ENCODE data around the gene GPC3. TPM values are rescaled to one million over a fixed set of nuclear protein-coding genes. Genes with fewer than 3 reads are reported as not detected.

GPC3 gene
- total and polyA plus RNA-seq, 2 donors (not counting 3 experiments of a cell fraction or from before 2014, with no cell fraction given) = not detected

- H3K4me1 ChIP-seq (ENCODE audit: control insufficient read depth, extremely low read depth, insufficient read depth, low read length) = no peaks in the 10 kb centered on the region
- no TSS peak for BruUV-seq (replicated peaks)
- CTCF ChIA-PET = no interaction called here
- no peak for DNase-seq (ENCODE audit: low read depth, low spot score)
- POLR2A ChIA-PET = no interaction called here
- no peak overlapping the region for H3K4me2 ChIP-seq (ENCODE audit: insufficient read depth, low read length)
- no peaks in the 10 kb centered on the region for H3K79me2 ChIP-seq (ENCODE audit: control insufficient read depth, insufficient read depth, low read length)
- no peaks in the 10 kb centered on the region for H3K36me3 ChIP-seq (ENCODE audit: control insufficient read depth in 2 of 2, extremely low read depth in 1 of 2, insufficient read depth in 2 of 2, low read length in 2 of 2)
- no peak overlapping the region for H2AFZ ChIP-seq (ENCODE audit: low read depth, low read length)
- H4K20me1 ChIP-seq (replicated peaks; ENCODE audit: control insufficient read depth, extremely low read depth, insufficient read depth, low read length) = no peaks in the 10 kb centered on the region
- intact Hi-C loops (cut with micrococcal nuclease) = no loop called here
- no peak overlapping the region for H3K27ac ChIP-seq (ENCODE audit: insufficient read depth, low read depth, low read length)
- no peaks in the 10 kb centered on the region for H3K9me1 ChIP-seq (replicated peaks; ENCODE audit: control insufficient read depth, extremely low read depth, insufficient read depth, low read length)
- H3K27me3 ChIP-seq (ENCODE audit: control insufficient read depth in 2 of 2, insufficient read depth in 2 of 2, low read length in 2 of 2) = no peaks in the 10 kb centered on the region
- no peak overlapping the region for H3K4me3 ChIP-seq (replicated peaks in 1 of 3; ENCODE audit: insufficient read depth in 1 of 3, low read depth in 1 of 3, low read length in 3 of 3)
- no peaks in the 10 kb centered on the region for H3K9me3 ChIP-seq (replicated peaks; ENCODE audit: control insufficient read depth, insufficient read depth, low read length)
- H3K9ac ChIP-seq (replicated peaks; ENCODE audit: extremely low read depth, insufficient read depth, low read length) = no peak overlapping the region
- TF ChIP-seq POLR2A (IDR thresholded peaks at IDR 0.05; ENCODE audit: low read depth, low read length) (no peak), JUN (IDR thresholded peaks at IDR 0.05; ENCODE audit: borderline replicate concordance, insufficient read depth, insufficient read length, low read depth) (no peak), EZH2 (IDR thresholded peaks at IDR 0.05; ENCODE audit: borderline replicate concordance, low read depth, low read length, severe bottlenecking) (no peak)
- dilution Hi-C loops (cut with MboI; ENCODE audit: extremely low pct_ligation_motif_present, low sequenced_read_pairs) = no loop called here
- no peak for FAIRE-seq
Observed at GRCh38 chrX:133666256-133666655, 319.1 kb downstream of the GPC3 start.

GRCh38 chrX:133661962-133662839 lies 323.2 kb downstream of the GPC3 start:
- H3K27me3 ChIP-seq (ENCODE audit: control insufficient read depth in 2 of 2, insufficient read depth in 2 of 2, low read length in 2 of 2) = no peaks in the 10 kb centered on the region
- TF ChIP-seq CTCF (IDR thresholded peaks at IDR 0.05; ENCODE audit: extremely low read depth in 1 of 2, insufficient read depth in 1 of 2, low read depth in 1 of 2, low read length in 2 of 2) (no peak), MAX (IDR thresholded peaks at IDR 0.05; ENCODE audit: insufficient read depth, insufficient read length) (no peak), POLR2A (IDR thresholded peaks at IDR 0.05; ENCODE audit: low read depth, low read length) (no peak), MYC (IDR thresholded peaks at IDR 0.05; ENCODE audit: low read depth, low read length) (no peak)
- no peak overlapping the region for H3K9ac ChIP-seq (replicated peaks; ENCODE audit: extremely low read depth, insufficient read depth, low read length)
- CTCF ChIA-PET = no interaction called here
- intact Hi-C loops (cut with micrococcal nuclease) (no loop called here), dilution Hi-C loops (cut with MboI; ENCODE audit: extremely low pct_ligation_motif_present, low sequenced_read_pairs) (no loop called here)
- POLR2A ChIA-PET = no interaction called here
- no peaks in the 10 kb centered on the region for H3K36me3 ChIP-seq (ENCODE audit: control insufficient read depth in 2 of 2, extremely low read depth in 1 of 2, insufficient read depth in 2 of 2, low read length in 2 of 2)
- H3K4me2 ChIP-seq (ENCODE audit: insufficient read depth, low read length) = no peak overlapping the region
- H2AFZ ChIP-seq (ENCODE audit: low read depth, low read length) = no peak overlapping the region
- no peak overlapping the region for H3K27ac ChIP-seq (ENCODE audit: insufficient read depth, low read depth, low read length)
- H3K9me3 ChIP-seq (replicated peaks; ENCODE audit: control insufficient read depth, insufficient read depth, low read length) = no peaks in the 10 kb centered on the region
- no peak overlapping the region for H3K4me3 ChIP-seq (replicated peaks in 1 of 3; ENCODE audit: insufficient read depth in 1 of 3, low read depth in 1 of 3, low read length in 3 of 3)
- H3K9me1 ChIP-seq (replicated peaks; ENCODE audit: control insufficient read depth, extremely low read depth, insufficient read depth, low read length) = no peaks in the 10 kb centered on the region
- no peaks in the 10 kb centered on the region for H3K79me2 ChIP-seq (ENCODE audit: control insufficient read depth, insufficient read depth, low read length)
- no peaks in the 10 kb centered on the region for H3K4me1 ChIP-seq (ENCODE audit: control insufficient read depth, extremely low read depth, insufficient read depth, low read length)
- H4K20me1 ChIP-seq (replicated peaks; ENCODE audit: control insufficient read depth, extremely low read depth, insufficient read depth, low read length) = no peaks in the 10 kb centered on the region
- DNase-seq (ENCODE audit: low read depth, low spot score) (no peak), FAIRE-seq (no peak)
- no TSS peak for BruUV-seq (replicated peaks)
